CD4-positive, alpha-beta T cell treated with Interleukin-10 for 1 hour (primary cell): ENCODE results near the gene BRI3.
"Not testable (repeated sequence)": the region's sequence is repeated elsewhere in the genome, so short reads cannot be mapped to it uniquely, and the experiment has no call there.

Experiments used
- DNase-seq: peaks from one replicate; pipeline ENCODE4 v3.0.0-alpha.2; 2020

The BRI3 gene

GRCh38 chr7:98315318-98315993 is 34.0 kb downstream of the BRI3 start:
- no peak for DNase-seq

- not testable (repeated sequence) for DNase-seq
Observed at GRCh38 chr7:98315994-98316527, 34.6 kb downstream of the BRI3 start.

GRCh38 chr7:98317366-98318040 is 36.0 kb downstream of the BRI3 start:
- no peak for DNase-seq

- DNase-seq: no peak
Observed at GRCh38 chr7:98319176-98319575, 37.7 kb downstream of the BRI3 start.

- DNase-seq: no peak
Observed at GRCh38 chr7:98321301-98321700, 39.8 kb downstream of the BRI3 start.

GRCh38 chr7:98322331-98323270 is 41.1 kb downstream of the BRI3 start:
- no peak for DNase-seq

- DNase-seq: no peak
Observed at GRCh38 chr7:98323597-98324322, 42.3 kb downstream of the BRI3 start.

GRCh38 chr7:98324782-98325181 is 43.3 kb downstream of the BRI3 start:
- no peak for DNase-seq

GRCh38 chr7:98329100-98329790 is 47.8 kb downstream of the BRI3 start:
- no peak for DNase-seq

GRCh38 chr7:98329791-98330373 is 48.4 kb downstream of the BRI3 start:
- DNase-seq: no peak

GRCh38 chr7:98330926-98331529 is 49.5 kb downstream of the BRI3 start:
- DNase-seq: no peak

GRCh38 chr7:98334081-98334480 is 52.6 kb downstream of the BRI3 start:
- no peak for DNase-seq

- DNase-seq: no peak
Observed at GRCh38 chr7:98335411-98335977, 54.0 kb downstream of the BRI3 start.

- DNase-seq: no peak
Observed at GRCh38 chr7:98338441-98338840, 57.0 kb downstream of the BRI3 start.

- no peak for DNase-seq
Observed at GRCh38 chr7:98339043-98339442, 57.6 kb downstream of the BRI3 start.

- no peak for DNase-seq
Observed at GRCh38 chr7:98341106-98341505, 59.6 kb downstream of the BRI3 start.
